AG09319 (cell line): ENCODE measurements around the gene POLR3A.

Experiments
- DNase-seq: peaks from one replicate; pipeline ENCODE4 v3.0.0-alpha.2; 2010; ENCODE audit warnings: low read depth; ENCODE audit errors: extremely low read depth
- TF ChIP-seq, protein P1 (sequence below): IDR thresholded peaks from 2 replicates; pipeline ENCODE4 v1.5.1; 2011; ENCODE audit warnings: low read depth, mild to moderate bottlenecking, inconsistent platforms, low read length, moderate library complexity

Gene POLR3A

GRCh38 chr10:78013564-78013963, 15.8 kb downstream of the POLR3A start:
- TF ChIP-seq, protein P1, sequence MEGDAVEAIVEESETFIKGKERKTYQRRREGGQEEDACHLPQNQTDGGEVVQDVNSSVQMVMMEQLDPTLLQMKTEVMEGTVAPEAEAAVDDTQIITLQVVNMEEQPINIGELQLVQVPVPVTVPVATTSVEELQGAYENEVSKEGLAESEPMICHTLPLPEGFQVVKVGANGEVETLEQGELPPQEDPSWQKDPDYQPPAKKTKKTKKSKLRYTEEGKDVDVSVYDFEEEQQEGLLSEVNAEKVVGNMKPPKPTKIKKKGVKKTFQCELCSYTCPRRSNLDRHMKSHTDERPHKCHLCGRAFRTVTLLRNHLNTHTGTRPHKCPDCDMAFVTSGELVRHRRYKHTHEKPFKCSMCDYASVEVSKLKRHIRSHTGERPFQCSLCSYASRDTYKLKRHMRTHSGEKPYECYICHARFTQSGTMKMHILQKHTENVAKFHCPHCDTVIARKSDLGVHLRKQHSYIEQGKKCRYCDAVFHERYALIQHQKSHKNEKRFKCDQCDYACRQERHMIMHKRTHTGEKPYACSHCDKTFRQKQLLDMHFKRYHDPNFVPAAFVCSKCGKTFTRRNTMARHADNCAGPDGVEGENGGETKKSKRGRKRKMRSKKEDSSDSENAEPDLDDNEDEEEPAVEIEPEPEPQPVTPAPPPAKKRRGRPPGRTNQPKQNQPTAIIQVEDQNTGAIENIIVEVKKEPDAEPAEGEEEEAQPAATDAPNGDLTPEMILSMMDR: no peak
- DNase-seq: no peak

DNA sequence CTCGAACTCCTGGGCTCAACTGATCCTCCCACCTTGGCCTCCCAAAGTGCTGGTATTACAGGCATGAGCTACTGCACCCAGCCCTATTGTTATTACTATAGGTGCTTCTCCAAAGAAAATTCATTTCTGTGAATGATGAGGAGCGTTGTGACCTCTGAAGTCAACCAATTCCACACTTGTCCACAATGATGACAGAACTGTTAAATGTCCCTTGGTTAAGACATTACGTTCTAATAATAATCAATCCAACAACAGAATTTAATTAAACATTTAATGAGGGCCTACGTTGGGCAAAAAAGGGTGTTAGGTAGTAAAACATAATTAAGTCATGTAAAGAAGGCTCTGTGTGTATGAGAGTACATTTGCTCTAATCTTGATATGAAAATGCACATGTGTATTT, 18.2 kb downstream of the POLR3A start:
- DNase-seq: no peak
- TF ChIP-seq, protein P1: no peak

- TF ChIP-seq, protein P1: no peak
- no peak for DNase-seq
Measured at GRCh38 chr10:78010278-78010677, 19.0 kb downstream of the POLR3A start.

- no peak for DNase-seq
- TF ChIP-seq, protein P1: no peak
Measured at GRCh38 chr10:78009662-78010061, 19.7 kb downstream of the POLR3A start.

DNA sequence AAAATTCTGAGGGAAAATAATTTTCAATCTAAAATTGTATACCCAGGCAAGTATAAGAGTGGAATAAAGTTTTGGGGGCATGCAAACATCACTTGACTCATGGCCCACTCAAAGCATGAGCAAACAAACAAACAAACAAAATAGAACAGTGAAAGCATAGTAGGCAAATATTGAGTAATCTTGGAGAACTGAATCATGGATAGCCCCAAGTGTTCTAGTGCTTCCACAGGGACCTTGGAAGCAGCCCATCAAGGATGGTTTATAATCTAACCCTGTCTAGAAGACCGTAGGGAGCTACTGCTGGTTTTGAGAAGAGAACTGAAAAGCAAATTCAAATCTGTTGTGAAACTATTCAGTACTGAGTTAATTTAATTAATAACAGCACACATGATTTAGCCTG, 22.1 kb downstream of the POLR3A start:
- TF ChIP-seq, protein P1: no peak

GRCh38 chr10:78004215-78005026, 24.9 kb downstream of the POLR3A start:
- TF ChIP-seq, protein P1: no peak

More for the DNA sequence above, 22.1 kb downstream of the POLR3A start:
- DNase-seq: no peak

GRCh38 chr10:78002541-78003288, 26.6 kb downstream of the POLR3A start:
- TF ChIP-seq, protein P1: no peak
- no peak for DNase-seq

More at GRCh38 chr10:78004215-78005026, 24.9 kb downstream of the POLR3A start:
- no peak for DNase-seq
